Suprapubic skin (tissue), 4 donors: ENCODE measurements around the gene NR1D2.

Experiments used
- POLR2A ChIP-seq, 2 donors: fragments of 450-650 bp; IDR thresholded peaks; one replicate each; pipeline ENCODE4 v1.6.1; 2017; ENCODE audit warnings: antibody characterized with exemption in 2 of 2, mild to moderate bottlenecking in 2 of 2, moderate library complexity in 2 of 2
- POLR2AphosphoS5 ChIP-seq, 3 donors: sonication (generic); formaldehyde crosslinking; IDR thresholded peaks; one replicate each; pipeline ENCODE4 v1.6.1; 2017; ENCODE audit warnings: antibody characterized with exemption in 3 of 3

- no peak for TF ChIP-seq POLR2A (IDR thresholded peaks at IDR 0.05)
- TF ChIP-seq POLR2AphosphoS5 (IDR thresholded peaks at IDR 0.05) = no peak
These were observed 28.8 kb upstream of the NR1D2 start for GRCh38 chr3:23916152-23916885.
